T-helper 2 cell treated with Interferon-gamma antibody and Interleukin-4, amounts not matched to agents 100 ng/mL and 5 ng/mL, for 36 hours (primary cell): Measurements from ENCODE around the gene MCM3AP. TPM values are rescaled to one million over a fixed set of nuclear protein-coding genes. Genes with fewer than 3 reads are reported as not detected.

Experiments used
- intact Hi-C: fragments of 100-400 bp; cut with micrococcal nuclease; formaldehyde crosslinking; loops from one replicate; pipeline ENCODE4 v1.15.1; 2023
- total RNA-seq: library from RNA; stranded (reverse); gene quantifications from 2 replicates; pipeline ENCODE4 v1.2.3, GENCODE V29; 2022

MCM3AP gene
- 115 and 118 TPM in 2 replicates for total RNA-seq

DNA sequence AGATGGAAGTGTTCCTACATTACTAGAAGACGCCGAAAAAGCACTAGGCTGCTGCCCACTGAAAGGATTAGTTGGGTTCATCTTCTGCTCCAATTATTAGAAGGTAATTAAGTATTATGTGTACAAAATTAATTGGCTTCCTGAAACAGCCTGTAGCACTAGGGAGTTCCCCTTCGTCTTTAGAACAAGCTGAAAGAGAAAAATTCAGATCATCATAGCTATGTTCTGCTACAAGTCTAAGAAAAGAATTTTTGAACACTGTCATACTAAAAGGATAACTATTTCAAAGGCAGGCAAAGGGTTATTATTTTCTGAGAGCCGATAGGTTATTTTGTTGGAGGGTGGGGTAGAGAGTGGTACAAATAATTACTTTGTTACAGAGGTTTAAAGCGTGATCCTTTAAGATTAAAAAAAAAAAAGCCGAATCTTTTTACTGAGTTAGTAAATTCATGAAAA lies at the start of gene MCM3AP:
Gene MCM3AP (minus strand): TSS at position 406 of the 456 bp plus-strand sequence. CDS start 325 bp downstream, at position 81.
- intact Hi-C loops, result loop anchor here (5.0 kb wide), 2 partner anchors 33 to 143 kb away; no protein-coding TSS in a partner anchor

- intact Hi-C loops, result no loop called here
Measured at GRCh38 chr21:46334351-46335140, 49.1 kb upstream of the MCM3AP start.

- intact Hi-C loops, result no loop called here
Measured at GRCh38 chr21:46329796-46330195, 44.4 kb upstream of the MCM3AP start.

DNA sequence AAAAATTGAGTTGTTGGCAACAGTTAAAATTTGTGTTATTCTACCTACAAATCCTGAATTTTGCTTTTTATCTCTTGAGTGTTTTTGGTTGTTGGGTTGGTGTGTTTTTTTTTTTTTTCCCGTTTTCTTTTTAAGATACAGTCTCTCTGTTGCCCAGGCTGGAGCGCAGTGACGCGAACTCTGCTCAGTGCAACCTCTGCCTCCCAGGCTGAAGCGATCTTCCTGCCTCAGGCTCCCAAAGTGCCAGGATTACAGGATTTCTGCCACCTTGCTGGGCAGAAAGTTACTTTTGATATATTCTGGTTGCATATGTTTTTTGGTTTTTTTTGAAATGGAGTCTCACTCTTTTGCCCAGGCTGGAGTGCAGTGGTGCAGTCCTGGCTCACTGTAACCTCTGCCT lies 42.7 kb upstream of the MCM3AP start:
- intact Hi-C loops, result no loop called here

GRCh38 chr21:46327711-46328110 lies 42.3 kb upstream of the MCM3AP start:
- intact Hi-C loops, result no loop called here

DNA sequence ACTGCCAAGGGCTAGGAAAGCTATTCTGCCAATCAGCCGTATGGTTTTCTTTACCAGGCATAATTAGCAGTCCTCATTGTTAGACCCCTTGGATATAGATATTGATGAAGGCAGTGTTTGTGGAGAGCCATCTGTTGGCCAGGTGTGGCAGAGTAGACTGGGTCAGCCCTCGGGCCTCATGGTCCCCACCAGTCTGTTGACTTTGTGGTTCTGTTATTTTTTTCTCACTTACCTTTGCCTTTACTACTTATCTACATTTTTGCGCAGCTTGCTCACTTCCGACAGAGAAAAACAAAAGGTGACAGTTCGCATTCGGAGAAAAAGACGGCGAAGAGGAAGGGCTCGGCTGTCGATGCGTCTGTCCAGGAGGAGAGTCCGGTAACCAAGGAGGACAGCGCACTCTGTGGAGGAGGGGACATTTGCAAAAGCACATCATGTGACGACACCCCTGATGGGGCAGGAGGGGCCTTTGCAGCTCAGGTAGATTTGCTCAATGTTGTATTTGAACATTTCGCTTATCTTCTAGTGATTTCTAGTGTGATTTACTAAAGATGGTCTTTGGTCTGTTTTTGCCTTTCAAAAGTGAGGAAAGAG lies 40.8 kb upstream of the MCM3AP start:
- intact Hi-C loops, result no loop called here

- intact Hi-C loops, result loop anchor here (2.0 kb wide), 1 partner anchor 38 kb away; the partner anchor contains the start of gene YBEY
Measured at GRCh38 chr21:46325073-46325912, 39.9 kb upstream of the MCM3AP start.

DNA sequence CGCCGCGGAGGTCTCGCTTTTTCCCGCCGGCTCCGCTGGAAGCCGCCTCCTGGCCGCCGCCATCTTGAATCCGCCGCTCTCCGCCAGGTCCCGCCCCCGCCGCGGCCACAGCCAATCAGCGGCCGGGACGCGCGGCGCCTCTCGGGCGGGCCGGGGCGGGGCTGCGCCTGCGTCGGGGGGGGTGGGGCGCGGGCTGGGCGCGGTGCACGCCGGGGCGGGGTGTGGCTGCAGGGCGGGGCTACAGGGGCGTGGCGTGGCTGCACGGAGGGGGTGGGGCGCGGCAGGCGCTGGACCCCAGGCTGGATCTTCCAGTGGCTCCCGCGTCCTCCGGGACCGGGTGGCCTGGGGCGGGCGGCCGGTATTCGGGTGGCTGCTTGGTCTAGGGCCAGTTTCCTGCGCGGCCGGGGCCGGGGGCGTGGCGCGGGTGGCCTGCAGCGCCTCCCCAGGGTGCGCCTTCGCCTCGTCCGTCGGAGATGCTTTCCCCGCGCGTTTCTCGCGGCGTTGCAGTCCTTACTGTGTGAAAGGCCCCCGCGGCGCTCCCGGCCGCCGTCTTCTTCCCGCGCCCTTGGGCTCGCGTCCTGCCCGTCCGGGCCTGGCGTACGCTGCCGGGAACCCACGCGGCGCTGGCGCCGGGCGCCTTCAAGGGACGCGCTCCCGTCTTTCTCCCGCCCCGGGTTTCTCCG lies 39.1 kb upstream of the MCM3AP start:
- intact Hi-C loops, result loop anchor here (1.0 to 5.0 kb wide), 5 partner anchors 38 to 682 kb away; partner anchors contain the start of genes DIP2A, PCBP3 and YBEY

DNA sequence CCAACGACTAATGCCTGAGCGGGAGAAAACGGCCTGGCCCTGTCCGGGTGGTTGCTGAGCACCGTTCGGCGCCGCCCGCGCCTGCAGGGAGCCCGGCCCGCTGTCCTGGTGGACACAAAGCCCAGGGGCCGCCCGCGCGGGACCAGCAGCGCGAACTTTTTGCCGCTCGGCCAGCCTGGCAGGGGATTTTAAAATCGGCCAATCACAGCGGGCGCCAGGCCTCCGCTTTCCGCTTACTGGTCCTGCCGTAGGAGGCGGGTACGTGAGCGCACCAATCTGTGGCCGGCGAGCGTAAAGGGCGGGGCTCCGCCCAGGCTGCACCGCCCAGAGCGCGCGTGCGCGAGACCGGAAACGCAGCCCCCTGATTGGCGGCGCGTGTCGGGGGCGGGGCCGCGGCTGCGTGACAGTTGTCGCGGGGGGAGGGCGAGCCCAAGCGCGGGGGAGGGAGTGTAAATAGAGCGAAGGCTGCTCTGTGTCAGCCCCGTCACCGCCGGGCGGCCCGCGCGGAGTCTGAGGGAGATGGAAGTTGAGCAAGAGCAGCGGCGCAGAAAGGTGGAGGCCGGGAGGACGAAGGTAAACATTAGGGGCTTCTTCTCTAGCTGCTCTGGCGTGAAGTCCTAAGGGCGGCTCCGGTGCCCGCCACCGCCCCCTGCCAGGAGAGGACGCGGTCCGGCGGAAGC lies 38.4 kb upstream of the MCM3AP start, which contains the start of the genes C21orf58 and PCNT:
Gene C21orf58 (minus strand): TSS at position 161 of the 680 bp plus-strand sequence. CDS start 1,132 bp downstream, outside the sequence.
Gene PCNT (plus strand): TSS at position 447 of the 680 bp plus-strand sequence. CDS start 73 bp downstream, at position 520.
- intact Hi-C loops, result loop anchor here (1.0 to 5.0 kb wide), 5 partner anchors 37 to 682 kb away; partner anchors contain the start of genes DIP2A, PCBP3 and YBEY

DNA sequence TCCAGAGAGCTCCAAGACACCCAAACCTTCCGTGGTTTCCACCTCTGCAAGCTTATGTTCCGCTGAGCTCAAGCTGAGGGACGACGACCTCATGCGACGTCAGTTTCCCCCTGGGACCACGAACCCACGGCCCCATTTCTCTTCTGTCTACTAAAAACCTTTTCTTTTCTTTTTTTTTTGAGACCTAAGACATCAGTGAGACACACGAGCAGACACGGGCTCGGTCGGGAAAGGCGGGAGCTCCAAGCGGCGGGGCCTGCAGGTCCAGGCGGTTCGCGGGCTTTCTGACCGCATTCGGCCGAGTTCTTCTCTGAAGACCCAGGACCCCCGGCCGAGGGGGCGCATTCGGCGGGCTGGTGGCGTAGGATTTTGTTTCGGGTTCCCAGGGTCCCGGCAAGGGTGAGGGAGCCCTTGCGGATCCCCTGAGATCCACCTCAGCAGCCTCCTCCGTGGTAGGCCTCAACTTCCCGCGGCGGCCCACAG lies 37.9 kb upstream of the MCM3AP start:
- intact Hi-C loops, result loop anchor here (5.0 kb wide), 2 partner anchors 136 to 681 kb away; partner anchors contain the start of gene PCBP3

GRCh38 chr21:46322351-46323226 lies 37.2 kb upstream of the MCM3AP start:
- intact Hi-C loops, result loop anchor here (5.0 kb wide), 2 partner anchors 135 to 680 kb away; partner anchors contain the start of gene PCBP3

GRCh38 chr21:46320331-46320801 lies 35.0 kb upstream of the MCM3AP start:
- intact Hi-C loops, result loop anchor here (5.0 kb wide), 2 partner anchors 133 to 678 kb away; partner anchors contain the start of gene PCBP3

DNA sequence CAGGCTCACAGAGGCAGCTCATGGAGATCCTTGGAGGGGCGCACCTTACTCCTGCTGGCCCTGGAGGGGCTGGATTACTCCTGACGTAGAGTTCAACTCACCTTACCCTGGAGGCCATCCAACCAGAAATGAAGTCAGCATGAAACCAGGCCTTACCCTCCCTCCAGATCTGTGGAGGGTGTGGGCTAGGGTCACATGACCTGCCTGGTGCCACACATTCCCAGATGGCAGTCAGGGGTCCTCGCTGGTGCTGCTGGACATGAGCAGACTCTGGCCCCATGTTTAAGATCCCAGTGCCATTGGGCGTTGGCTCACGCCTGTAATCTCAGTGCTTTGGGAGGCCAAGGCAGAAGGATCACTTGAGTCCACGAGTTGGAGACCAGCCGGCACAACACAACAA lies 33.8 kb upstream of the MCM3AP start:
- intact Hi-C loops, result no loop called here

DNA sequence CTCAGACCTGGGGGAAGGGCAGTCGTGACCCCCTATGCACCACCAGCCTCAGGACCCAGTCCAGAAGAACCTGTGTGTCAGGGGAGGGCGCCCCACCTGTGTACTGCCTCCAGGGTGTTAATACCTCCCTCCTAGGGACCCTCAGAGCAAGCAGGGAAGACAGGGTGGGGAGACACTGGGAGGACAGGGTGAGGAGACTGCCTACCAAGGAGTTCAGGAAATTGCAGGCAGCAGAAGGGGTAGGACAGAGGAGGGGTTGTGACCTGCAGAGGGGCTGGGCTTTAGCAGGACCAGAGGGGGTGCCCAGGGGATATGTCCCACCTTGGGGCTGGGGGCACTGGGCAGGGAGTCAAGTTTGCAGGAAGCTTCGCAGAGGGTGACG lies 33.0 kb upstream of the MCM3AP start:
- intact Hi-C loops, result no loop called here

DNA sequence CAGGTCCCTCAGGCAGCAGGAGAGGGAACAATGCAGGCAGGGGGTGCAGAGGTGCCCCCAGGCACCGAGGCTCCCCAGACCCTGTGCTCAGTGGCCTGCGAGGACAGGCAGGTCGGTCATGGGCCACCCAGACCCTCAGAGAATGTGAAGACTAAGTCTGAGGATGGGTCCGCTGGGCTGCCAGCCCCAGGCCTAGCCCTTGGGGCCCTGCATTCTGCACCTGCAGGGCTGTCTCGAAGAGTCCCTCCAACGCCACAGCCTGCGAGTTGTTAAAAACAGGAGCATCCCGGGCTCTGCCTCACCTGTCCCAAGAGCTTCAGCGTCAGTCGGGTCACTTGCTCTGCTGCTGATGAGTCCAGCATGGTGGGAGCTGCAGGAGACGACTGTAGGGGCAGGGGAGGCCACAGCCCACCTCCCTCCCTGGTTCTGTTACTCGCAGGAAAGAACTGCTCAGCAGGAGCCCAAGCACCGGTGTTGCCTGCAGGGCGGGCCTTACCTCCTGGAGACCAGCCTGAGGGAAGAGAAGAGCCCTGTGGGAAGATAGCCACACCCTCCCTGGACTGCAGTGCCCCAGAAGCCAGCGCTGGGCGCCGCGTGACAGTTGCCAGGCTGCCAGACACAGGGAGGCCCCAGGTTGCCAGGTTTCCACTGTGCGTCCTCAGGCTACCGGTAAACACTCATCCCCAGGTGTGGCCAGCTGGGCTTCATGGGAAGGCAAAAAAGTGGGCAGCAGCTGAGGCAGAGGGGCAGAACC lies 32.5 kb upstream of the MCM3AP start:
- intact Hi-C loops, result no loop called here

GRCh38 chr21:46316708-46317324 lies 31.4 kb upstream of the MCM3AP start:
- intact Hi-C loops, result no loop called here

DNA sequence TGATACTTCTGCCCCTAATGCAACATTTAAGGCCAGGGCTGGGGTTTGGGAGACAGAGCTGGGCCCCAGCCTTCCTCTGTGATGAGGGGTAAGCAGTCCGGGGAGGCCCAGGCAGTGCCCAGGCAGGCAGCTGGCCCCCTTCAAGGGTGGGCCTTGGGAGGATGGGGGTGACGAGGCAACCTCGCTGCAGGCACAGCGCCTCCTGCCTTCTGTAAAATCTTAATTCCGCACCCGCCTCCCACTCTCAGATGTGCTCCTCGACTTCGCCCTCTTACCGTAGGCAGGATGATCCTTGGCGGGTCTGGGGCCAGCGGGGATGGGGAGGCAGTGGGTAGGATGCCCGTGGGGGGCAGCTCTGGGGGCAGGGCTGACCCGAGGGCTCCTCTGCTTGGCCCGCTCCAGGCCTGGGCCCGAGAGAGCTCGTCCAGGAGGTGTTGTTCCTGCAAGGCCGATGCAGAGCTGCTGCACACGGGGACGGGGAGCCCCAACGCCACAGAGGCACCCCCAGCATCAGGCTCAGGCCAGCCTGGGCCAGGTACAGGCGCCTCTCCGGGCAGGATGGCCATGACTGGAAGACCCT lies 29.1 kb upstream of the MCM3AP start:
- intact Hi-C loops, result no loop called here
